Measurements from ENCODE around the gene VSTM1. TPM values are rescaled to one million over a fixed set of nuclear protein-coding genes. Genes with fewer than 3 reads are reported as not detected.

VSTM1 gene
- total RNA-seq, 1 experiment from 2014 or later: not detected

- Histone ChIP-seq H3T11ph (ENCODE audit: low read length) (no peak overlapping the region), H3K14ac (ENCODE audit: insufficient read depth, low read length) (no peak overlapping the region), H4K8ac (replicated peaks; ENCODE audit: insufficient read length, low read depth, low read length) (no peak overlapping the region), H4K5ac (ENCODE audit: insufficient read length, low read depth, low read length) (no peak overlapping the region), H3K18ac (ENCODE audit: insufficient read length, low read depth, low read length) (no peak overlapping the region), H3K27ac (ENCODE audit: insufficient read length, low read depth, low read length) (no peak overlapping the region), H2BK15ac (ENCODE audit: low read depth, low read length) (no peak overlapping the region), H2BK20ac (ENCODE audit: low read depth, low read length, poor library complexity, severe bottlenecking) (no peak overlapping the region), H3K56ac (ENCODE audit: insufficient read length, low read depth, low read length) (no peak overlapping the region), H3K4me2 (ENCODE audit: insufficient read depth, insufficient read length, low read length) (no peak overlapping the region), H2AK5ac (ENCODE audit: insufficient read length, low read length) (no peak overlapping the region), H3K79me1 (ENCODE audit: insufficient read depth, low read depth, low read length, poor library complexity, severe bottlenecking) (no peaks in the 10 kb centered on the region), H3K9ac (ENCODE audit: extremely low read depth, insufficient read length, low read length) (no peak overlapping the region), H3K27me3 (ENCODE audit: insufficient read depth, low read length) (no peaks in the 10 kb centered on the region), H3K9me3 (ENCODE audit: control insufficient read depth, low read depth, low read length) (no peaks in the 10 kb centered on the region), H3K4me1 (ENCODE audit: insufficient read depth, low read length) (no peaks in the 10 kb centered on the region), H3K4ac (ENCODE audit: low read depth, low read length) (no peak overlapping the region), H3K79me2 (ENCODE audit: insufficient read depth, low read length) (no peaks in the 10 kb centered on the region), H3K23ac (ENCODE audit: insufficient read length, low read depth, low read length) (no peak overlapping the region), H2BK5ac (ENCODE audit: insufficient read length, low read length) (no peak overlapping the region), H2BK120ac (ENCODE audit: low read depth, low read length, poor library complexity, severe bottlenecking) (no peak overlapping the region), H4K91ac (ENCODE audit: insufficient read length, low read depth, low read length) (no peak overlapping the region), H3K23me2 (ENCODE audit: insufficient read length, low read depth, low read length, poor library complexity, severe bottlenecking) (no peaks in the 10 kb centered on the region), H2BK12ac (ENCODE audit: insufficient read length, low read depth, low read length) (no peak overlapping the region), H2AFZ (ENCODE audit: low read length) (no peak overlapping the region), H4K20me1 (ENCODE audit: control insufficient read depth, insufficient read depth, insufficient read length) (no peaks in the 10 kb centered on the region)
- Mint-ChIP-seq H3K36me3 (ENCODE audit: insufficient read depth in 1 of 3, low read depth in 3 of 3) (peaks cover 0 to 3% (median 2%) of the 10 kb centered on the region in 3 experiments; a peak in 1 of 7 replicates), H3K27me3 (ENCODE audit: low read depth) (peaks cover 15% of the 10 kb centered on the region), H3K27ac (no peak overlapping the region), H3K4me1 (peaks cover 11 to 12% of the 10 kb centered on the region in 2 experiments), H3K4me3 (no peak overlapping the region), H3K9me3 (peaks cover 4 to 13% of the 10 kb centered on the region in 2 experiments; a peak in 4 of 5 replicates)
- no peak for TF ChIP-seq CTCF (conservative IDR thresholded peaks at IDR 0.05)
- DNase-seq: no peak
- WGBS (ENCODE audit: extremely low coverage, insufficient read length, low lambda C conversion rate): no CpG with 5 or more reads among the region's 13 CpGs
These were observed 41.8 kb downstream of the VSTM1 start for GRCh38 chr19:54021932-54022331.
